Activated CD8-positive, alpha-beta T cell treated with anti-CD3 and anti-CD28 coated beads for 36 hours (primary cell): Measurements from ENCODE around the gene DLG2. TPM values are rescaled to one million over a fixed set of nuclear protein-coding genes. Genes with fewer than 3 reads are reported as not detected.

ENCODE experiments used
- ATAC-seq: fragments of 200-7000 bp; cut with Tn5 transposase; one replicate; pipeline ENCODE4 v1.10.0; 2021; ENCODE audit warnings: mild to moderate bottlenecking, moderate library complexity
- CTCF ChIA-PET: fragments of 350-600 bp; sonication (Branson Sonifier 250); formaldehyde crosslinking; loops from one replicate; lab custom pipeline; 2021; ENCODE audit warnings: antibody characterized with exemption; lab: Charles Lee
- POLR2A ChIA-PET: fragments of 350-600 bp; sonication (Branson Sonifier 250); formaldehyde crosslinking; loops from one replicate; lab custom pipeline; 2021; ENCODE audit warnings: antibody characterized with exemption; lab: Charles Lee
- DNase-seq: peaks from one replicate; pipeline ENCODE4 v3.0.0-alpha.2; 2020
- H3K27ac Mint-ChIP-seq: one replicate; pipeline ENCODE4 v1.8.0; 2021; ENCODE audit warnings: mild to moderate bottlenecking, mixed read lengths
- H3K27me3 Mint-ChIP-seq: one replicate; pipeline ENCODE4 v1.8.0; 2021; ENCODE audit warnings: mixed read lengths
- H3K36me3 Mint-ChIP-seq: one replicate; pipeline ENCODE4 v1.8.0; 2021; ENCODE audit warnings: low read depth, mixed read lengths
- H3K4me1 Mint-ChIP-seq: one replicate; pipeline ENCODE4 v1.8.0; 2021; ENCODE audit warnings: low read depth, mixed read lengths
- H3K4me3 Mint-ChIP-seq: one replicate; pipeline ENCODE4 v1.8.0; 2021; ENCODE audit warnings: mild to moderate bottlenecking, moderate library complexity, mixed read lengths
- H3K9me3 Mint-ChIP-seq: one replicate; pipeline ENCODE4 v1.8.0; 2021; ENCODE audit warnings: mixed read lengths
- CTCF ChIP-seq: fragments of 200-600 bp; IDR thresholded peaks from one replicate; pipeline ENCODE4 v1.8.0; 2022; ENCODE audit warnings: antibody characterized with exemption, mild to moderate bottlenecking
- intact Hi-C: fragments of 100-400 bp; cut with micrococcal nuclease; formaldehyde crosslinking; loops from one replicate; pipeline ENCODE4 v1.10.0; 2022
- total RNA-seq, 2 experiments: library from RNA; stranded (reverse); gene quantifications; one replicate each; pipeline ENCODE4 v1.2.3, GENCODE V29; 2021

The DLG2 gene
- total RNA-seq, 2 experiments from 2014 or later = 2.2 to 2.6 TPM

- TF ChIP-seq CTCF = no peak
- Mint-ChIP-seq H3K27ac (no peak overlapping the region), H3K4me1 (no peaks in the 10 kb centered on the region), H3K27me3 (no peaks in the 10 kb centered on the region), H3K4me3 (no peak overlapping the region), H3K9me3 (peaks cover 6% of the 10 kb centered on the region), H3K36me3 (no peaks in the 10 kb centered on the region)
- DNase-seq (no peak), ATAC-seq (no peak)
- ChIA-PET POLR2A (no interaction called here), CTCF (no interaction called here)
- intact Hi-C loops = no loop called here
These were observed 725.2 kb downstream of the DLG2 start for GRCh38 chr11:84901991-84902390.

- no peaks in the 10 kb centered on the region for H3K4me1 Mint-ChIP-seq
- intact Hi-C loops = no loop called here
These were observed 727.4 kb downstream of the DLG2 start for GRCh38 chr11:84899740-84900139.

GRCh38 chr11:84899134-84899533, 728.0 kb downstream of the DLG2 start:
- Mint-ChIP-seq H3K4me3 (no peak overlapping the region), H3K9me3 (peaks cover 9% of the 10 kb centered on the region), H3K36me3 (no peaks in the 10 kb centered on the region), H3K27ac (no peak overlapping the region), H3K27me3 (no peaks in the 10 kb centered on the region), H3K4me1 (no peaks in the 10 kb centered on the region)
- intact Hi-C loops = no loop called here
- TF ChIP-seq CTCF = no peak
- POLR2A ChIA-PET = no interaction called here
- DNase-seq = no peak
- CTCF ChIA-PET = no interaction called here
- no peak for ATAC-seq

More at GRCh38 chr11:84899740-84900139, 727.4 kb downstream of the DLG2 start:
- no peaks in the 10 kb centered on the region for H3K27me3 Mint-ChIP-seq
- no peak for DNase-seq
- no peak for TF ChIP-seq CTCF
- ChIA-PET POLR2A (no interaction called here), CTCF (no interaction called here)
- no peaks in the 10 kb centered on the region for H3K36me3 Mint-ChIP-seq
- H3K4me3 Mint-ChIP-seq = no peak overlapping the region
- H3K27ac Mint-ChIP-seq = no peak overlapping the region
- peaks cover 5% of the 10 kb centered on the region for H3K9me3 Mint-ChIP-seq
- ATAC-seq = no peak

GRCh38 chr11:84894666-84895065, 732.5 kb downstream of the DLG2 start:
- Mint-ChIP-seq H3K36me3 (no peaks in the 10 kb centered on the region), H3K4me3 (no peak overlapping the region), H3K27me3 (no peaks in the 10 kb centered on the region), H3K4me1 (no peaks in the 10 kb centered on the region), H3K27ac (no peak overlapping the region), H3K9me3 (peaks cover 12% of the 10 kb centered on the region)
- ChIA-PET POLR2A (no interaction called here), CTCF (no interaction called here)
- DNase-seq (no peak), ATAC-seq (no peak)
- TF ChIP-seq CTCF = no peak
- intact Hi-C loops = no loop called here

GRCh38 chr11:84890676-84891075, 736.5 kb downstream of the DLG2 start:
- peaks cover 18% of the 10 kb centered on the region for H3K9me3 Mint-ChIP-seq
- POLR2A ChIA-PET = no interaction called here
- no peak overlapping the region for H3K27ac Mint-ChIP-seq
- TF ChIP-seq CTCF = no peak
- ATAC-seq = no peak
- H3K27me3 Mint-ChIP-seq = no peaks in the 10 kb centered on the region
- intact Hi-C loops = no loop called here
- no peak for DNase-seq
- no peaks in the 10 kb centered on the region for H3K36me3 Mint-ChIP-seq
- no peak overlapping the region for H3K4me3 Mint-ChIP-seq
- H3K4me1 Mint-ChIP-seq = no peaks in the 10 kb centered on the region
- CTCF ChIA-PET = no interaction called here
